ENCODE results near the gene TRIM13.
"Not testable (repeated sequence)": the region's sequence is repeated elsewhere in the genome, so short reads cannot be mapped to it uniquely, and the experiment has no call there.

Gene TRIM13, protein sequence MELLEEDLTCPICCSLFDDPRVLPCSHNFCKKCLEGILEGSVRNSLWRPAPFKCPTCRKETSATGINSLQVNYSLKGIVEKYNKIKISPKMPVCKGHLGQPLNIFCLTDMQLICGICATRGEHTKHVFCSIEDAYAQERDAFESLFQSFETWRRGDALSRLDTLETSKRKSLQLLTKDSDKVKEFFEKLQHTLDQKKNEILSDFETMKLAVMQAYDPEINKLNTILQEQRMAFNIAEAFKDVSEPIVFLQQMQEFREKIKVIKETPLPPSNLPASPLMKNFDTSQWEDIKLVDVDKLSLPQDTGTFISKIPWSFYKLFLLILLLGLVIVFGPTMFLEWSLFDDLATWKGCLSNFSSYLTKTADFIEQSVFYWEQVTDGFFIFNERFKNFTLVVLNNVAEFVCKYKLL

GRCh38 chr13:49996951-49997895 lies at the start of gene TRIM13:
TRIM13 (plus strand) TSS chr13:49997042; CDS start chr13:50011941, 14,899 bp downstream.
- DNase-seq, result peak; percentile 77 to 78

DNA sequence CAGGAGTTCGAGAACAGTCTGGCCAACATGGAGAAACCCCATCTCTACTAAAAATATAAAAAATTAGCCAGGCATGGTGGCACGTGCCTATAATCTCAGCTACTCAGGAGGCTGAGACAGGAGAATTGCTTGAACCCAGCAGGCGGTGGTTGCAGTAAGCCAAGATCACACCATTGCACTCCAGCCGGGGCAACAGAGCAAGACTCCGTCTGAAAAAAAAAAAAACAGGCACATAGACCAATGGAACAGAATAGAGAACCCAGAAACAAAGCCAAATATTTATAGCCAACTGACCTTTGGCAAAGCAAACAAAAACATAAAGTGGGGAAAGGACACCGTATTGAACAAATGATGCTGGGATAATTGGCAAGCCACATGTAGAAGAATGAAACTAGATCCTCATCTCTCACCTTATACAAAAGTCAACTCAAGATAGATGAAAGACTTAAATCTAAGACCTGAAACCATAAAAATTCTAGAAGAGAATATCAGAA lies 48.0 kb upstream of the TRIM13 start:
- DNase-seq, result not testable (repeated sequence)

DNA sequence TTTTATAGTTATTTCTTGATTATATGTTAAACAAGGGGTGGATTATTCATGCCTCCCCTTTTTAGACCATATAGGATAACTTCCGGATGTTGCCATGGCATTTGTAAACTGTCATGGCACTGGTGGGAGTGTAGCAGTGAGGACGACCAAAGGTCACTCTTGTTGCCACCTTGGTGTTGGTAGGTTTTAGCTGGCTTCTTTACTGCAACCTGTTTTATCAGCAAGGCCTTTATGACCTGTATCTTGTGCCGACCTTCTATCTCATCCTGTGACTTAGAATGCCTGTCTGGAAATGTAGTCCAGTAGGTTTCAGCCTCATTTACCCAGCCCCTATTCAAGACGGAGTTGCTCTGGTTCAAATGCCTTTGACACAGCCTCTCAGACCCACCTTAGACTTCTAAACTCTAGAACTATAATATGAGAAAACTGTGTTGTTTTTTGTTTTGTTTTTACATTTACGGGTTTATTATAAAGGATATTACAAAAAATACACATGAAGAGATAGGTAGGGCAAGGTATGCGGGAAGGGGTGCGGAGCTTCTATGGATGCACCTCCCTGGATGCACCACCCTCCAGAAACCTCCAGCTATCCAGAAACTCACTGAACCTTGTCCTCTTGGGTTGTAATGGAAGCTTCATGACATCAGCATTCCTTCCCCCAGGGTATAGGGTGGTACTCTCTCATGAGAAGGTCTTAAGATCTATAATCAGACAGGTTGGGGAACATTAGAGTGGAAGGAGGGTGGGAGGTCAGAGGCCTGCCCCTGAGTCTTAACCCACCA lies 44.9 kb upstream of the TRIM13 start:
- DNase-seq, result no peak

DNA sequence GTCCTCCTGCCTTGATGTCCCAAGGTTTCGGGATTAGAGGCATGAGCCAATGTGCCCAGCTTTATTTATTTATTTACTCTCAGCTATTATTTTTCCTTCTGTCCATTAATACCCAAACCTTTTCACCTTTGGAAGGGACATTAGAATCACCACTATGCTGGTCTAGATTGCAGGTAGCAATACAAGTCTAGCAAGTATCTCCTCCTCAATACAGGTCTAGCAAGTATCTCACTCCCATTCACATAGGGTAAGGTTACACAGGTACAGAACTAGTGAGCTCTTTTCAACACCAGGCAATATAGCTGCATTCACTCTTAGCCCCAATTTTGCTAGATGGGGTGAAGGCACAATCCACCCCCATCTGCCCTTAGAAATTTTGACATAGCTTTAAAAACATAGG lies 43.3 kb upstream of the TRIM13 start:
- no peak for DNase-seq

GRCh38 chr13:49954674-49955455 lies 42.0 kb upstream of the TRIM13 start:
- DNase-seq, result no peak

DNA sequence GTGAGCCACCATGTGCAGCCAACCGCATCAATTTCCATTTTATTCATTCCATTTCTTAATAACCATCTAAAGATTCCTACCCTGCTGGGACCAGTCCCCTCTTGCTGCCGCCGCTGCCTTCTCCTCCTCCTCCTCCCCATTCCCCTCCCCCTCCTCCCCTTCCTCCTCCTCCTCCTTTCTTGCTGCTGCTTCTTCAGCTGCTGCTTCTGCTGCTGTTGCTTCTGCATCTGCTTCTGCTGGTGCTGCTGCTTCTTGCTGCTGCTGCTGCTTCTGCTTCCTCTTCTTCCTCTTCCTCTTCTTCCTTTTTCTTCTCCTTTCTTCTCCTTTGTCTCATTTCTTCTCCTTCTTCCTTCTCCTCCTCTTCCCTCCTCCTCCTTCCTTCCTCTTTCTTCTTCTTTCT lies 40.7 kb upstream of the TRIM13 start:
- DNase-seq, result no peak

- no peak for DNase-seq
Observed at GRCh38 chr13:49958321-49958720, 38.5 kb upstream of the TRIM13 start.

- no peak for DNase-seq
Observed at GRCh38 chr13:49967456-49967855, 29.4 kb upstream of the TRIM13 start.

DNA sequence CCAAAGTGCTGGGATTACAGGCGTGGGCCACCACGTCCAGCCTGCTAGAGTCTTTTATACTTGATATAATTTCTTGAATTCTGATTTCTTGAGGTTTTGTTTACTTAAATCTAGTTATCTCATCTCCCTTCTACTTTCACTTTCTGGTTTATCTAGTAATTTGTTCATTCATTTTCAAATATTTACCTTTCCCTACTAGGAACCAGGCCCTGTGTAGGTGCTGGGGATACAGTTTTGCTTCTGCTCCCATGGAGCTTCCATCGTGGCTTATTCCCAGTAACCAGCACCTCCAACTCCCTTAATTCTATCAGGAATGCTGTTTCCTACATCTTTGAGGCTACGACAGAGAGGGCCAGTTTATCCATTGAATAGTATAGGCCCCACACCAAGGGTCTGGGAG lies 24.1 kb upstream of the TRIM13 start:
- DNase-seq, result no peak

- DNase-seq, result no peak
Observed at GRCh38 chr13:49975826-49976225, 21.0 kb upstream of the TRIM13 start.

GRCh38 chr13:49976314-49977258 lies 20.3 kb upstream of the TRIM13 start:
- peak; percentile 71 to 77 for DNase-seq

DNA sequence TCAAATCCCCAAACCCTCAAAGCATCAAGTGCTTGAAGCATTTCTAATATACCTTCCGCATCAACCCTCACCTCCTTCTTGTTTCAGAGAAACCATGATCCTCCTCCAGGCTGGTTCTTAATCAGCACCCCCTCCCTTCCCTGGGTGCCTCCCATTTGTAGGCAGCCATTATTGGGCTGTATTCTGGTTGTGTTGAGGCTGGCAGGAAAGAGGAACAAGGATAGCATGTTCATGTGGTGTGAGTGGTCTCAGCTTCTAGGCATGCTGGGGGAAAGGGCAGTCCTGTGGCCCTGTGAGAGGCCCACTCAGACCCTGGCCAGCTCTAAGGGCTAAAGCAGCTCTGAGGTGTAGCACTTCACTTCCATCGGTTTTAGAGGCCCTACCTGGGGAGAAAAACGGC lies 18.9 kb upstream of the TRIM13 start:
- no peak for DNase-seq

GRCh38 chr13:49980266-49980665 lies 16.6 kb upstream of the TRIM13 start:
- no peak for DNase-seq

GRCh38 chr13:49985129-49985528 lies 11.7 kb upstream of the TRIM13 start:
- no peak for DNase-seq

- DNase-seq, result no peak
Observed at GRCh38 chr13:49986471-49986870, 10.4 kb upstream of the TRIM13 start.

GRCh38 chr13:49990612-49991011 lies 6.2 kb upstream of the TRIM13 start:
- not testable (repeated sequence) for DNase-seq

DNA sequence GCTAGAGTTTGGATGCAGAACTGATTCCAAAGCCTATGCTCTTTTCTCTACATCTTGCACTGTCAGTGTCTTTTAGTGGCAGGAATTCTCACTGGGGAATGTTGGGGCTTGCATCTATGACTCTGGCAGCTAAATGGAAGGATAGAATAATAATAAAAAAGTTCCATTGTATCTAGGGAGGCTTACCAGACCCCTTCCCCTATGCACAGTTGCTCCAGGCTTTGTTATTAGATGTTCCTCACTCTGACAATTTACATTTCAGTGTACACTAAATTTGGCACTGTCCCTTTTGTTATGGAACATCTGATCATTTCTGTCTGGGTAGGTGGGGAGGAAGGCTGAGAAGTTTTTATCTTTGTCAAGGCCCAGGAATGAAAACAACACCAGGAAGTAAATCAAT lies 3.7 kb upstream of the TRIM13 start:
- no peak for DNase-seq

DNA sequence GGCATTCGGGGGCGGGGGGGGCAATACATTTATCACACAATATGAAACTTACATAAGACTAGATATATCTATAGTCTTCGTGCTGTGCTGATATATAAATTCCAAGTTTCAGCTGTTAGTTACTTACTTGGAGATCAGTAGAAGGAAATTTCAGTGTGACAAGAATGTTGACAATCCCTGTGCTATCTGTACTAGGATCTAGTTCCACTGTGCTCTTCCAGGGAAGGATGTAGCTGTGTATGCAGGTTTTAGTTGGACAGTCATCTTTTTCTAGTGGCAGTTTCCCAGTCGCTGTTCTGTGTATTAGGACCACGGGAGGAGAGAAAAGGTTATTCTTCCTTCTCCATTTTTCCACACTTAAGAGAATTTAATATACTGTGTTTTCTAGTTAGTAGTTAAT lies 3.2 kb upstream of the TRIM13 start:
- DNase-seq, result no peak

GRCh38 chr13:49995625-49996101 lies 1.2 kb upstream of the TRIM13 start:
- DNase-seq, result no peak

DNA sequence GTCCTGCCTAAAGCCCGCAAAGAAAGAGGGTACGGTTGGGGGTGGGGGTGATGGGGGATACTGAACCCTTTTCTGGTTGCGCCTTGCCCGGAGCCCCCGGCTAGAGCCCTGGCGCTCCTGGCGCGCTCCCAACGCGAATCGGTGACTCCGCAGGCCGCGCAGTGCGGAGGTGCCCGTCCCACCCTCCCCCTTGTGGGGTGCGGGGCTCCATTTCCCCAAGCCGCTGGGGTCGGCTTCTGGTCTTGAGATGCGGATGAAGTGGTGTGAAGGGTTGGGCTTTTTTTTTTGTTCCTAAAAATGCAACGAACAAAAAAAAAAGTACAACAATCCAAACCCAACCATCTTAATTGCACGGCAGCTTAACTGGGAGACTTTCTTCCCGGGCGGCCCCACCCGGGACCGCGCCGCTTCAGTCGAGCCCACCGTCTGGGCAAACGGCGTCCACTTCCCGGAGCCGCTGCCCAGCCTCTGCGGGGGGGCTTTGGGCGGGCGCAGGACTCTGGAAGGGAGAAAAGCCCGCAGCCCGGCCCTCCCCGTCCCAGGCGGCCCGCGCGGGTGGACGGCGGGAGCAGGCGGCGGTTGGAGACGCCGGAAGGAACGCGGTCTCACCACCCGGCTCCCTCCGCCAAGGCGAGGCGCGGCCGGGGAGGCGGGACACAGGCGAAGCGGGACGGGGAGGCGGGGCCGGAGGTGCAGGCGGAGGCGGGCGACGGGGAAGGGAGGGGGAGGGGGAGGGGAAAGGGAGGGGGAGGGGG lies 504 bp upstream of the TRIM13 start:
- DNase-seq, result peak; percentile 87 to 92
